ENCODE data around the gene SLC5A6. TPM values are rescaled to one million over a fixed set of nuclear protein-coding genes. Genes with fewer than 3 reads are reported as not detected.

The SLC5A6 gene
- total RNA-seq, 1 donor from 2014 or later, result 85.7 TPM

DNA sequence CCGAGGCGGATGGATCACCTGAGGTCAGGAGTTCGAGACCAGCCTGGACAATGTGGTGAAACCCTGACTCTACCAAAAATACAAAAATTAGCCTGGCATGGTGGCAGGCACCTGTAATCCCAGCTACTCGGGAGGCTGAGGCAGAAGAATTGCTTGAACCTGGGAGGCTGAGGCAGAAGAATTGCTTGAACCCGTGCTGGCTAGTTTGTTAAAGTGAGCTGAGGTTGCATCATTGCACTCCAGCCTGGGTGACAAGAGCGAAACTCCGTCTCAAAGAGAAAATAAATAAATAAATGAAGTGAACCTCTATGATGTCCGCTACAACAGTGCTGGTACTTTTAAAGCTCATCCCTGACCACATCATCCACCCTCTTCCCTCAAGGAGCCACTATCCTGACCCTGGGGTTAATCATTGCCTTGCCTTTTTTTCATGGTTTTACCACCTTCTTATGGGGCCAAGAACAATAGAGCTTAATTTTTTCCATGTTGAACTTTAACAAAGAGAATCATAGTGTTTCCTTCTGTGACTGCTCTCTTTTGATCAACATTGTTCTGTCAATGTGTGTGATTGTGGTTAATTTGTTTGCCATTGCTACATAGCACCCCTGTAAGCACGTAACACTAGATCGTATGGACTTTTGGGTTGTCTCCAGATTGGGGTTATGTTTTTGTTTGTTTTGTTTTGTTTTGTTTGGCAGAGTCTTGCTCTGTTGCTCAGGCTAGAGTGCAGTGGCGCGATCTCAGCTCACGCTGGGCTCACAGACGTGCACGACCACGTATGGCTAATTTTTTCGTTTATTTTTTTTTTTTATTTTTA is 17.3 kb downstream of the SLC5A6 start:
- no peak overlapping the region for H3K4me3 ChIP-seq
- H3K36me3 ChIP-seq, result no peaks in the 10 kb centered on the region
- no peak for DNase-seq (ENCODE audit: low spot score in 2 of 2)
- H3K27me3 ChIP-seq, result no peaks in the 10 kb centered on the region
- no peaks in the 10 kb centered on the region for H3K9me3 ChIP-seq
- TF ChIP-seq, protein P1, sequence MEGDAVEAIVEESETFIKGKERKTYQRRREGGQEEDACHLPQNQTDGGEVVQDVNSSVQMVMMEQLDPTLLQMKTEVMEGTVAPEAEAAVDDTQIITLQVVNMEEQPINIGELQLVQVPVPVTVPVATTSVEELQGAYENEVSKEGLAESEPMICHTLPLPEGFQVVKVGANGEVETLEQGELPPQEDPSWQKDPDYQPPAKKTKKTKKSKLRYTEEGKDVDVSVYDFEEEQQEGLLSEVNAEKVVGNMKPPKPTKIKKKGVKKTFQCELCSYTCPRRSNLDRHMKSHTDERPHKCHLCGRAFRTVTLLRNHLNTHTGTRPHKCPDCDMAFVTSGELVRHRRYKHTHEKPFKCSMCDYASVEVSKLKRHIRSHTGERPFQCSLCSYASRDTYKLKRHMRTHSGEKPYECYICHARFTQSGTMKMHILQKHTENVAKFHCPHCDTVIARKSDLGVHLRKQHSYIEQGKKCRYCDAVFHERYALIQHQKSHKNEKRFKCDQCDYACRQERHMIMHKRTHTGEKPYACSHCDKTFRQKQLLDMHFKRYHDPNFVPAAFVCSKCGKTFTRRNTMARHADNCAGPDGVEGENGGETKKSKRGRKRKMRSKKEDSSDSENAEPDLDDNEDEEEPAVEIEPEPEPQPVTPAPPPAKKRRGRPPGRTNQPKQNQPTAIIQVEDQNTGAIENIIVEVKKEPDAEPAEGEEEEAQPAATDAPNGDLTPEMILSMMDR (IDR thresholded peaks at IDR 0.05), result no peak
- no peaks in the 10 kb centered on the region for H3K4me1 ChIP-seq
- intact Hi-C loops (cut with DNase I), result no loop called here
- H3K27ac ChIP-seq, result no peak overlapping the region

DNA sequence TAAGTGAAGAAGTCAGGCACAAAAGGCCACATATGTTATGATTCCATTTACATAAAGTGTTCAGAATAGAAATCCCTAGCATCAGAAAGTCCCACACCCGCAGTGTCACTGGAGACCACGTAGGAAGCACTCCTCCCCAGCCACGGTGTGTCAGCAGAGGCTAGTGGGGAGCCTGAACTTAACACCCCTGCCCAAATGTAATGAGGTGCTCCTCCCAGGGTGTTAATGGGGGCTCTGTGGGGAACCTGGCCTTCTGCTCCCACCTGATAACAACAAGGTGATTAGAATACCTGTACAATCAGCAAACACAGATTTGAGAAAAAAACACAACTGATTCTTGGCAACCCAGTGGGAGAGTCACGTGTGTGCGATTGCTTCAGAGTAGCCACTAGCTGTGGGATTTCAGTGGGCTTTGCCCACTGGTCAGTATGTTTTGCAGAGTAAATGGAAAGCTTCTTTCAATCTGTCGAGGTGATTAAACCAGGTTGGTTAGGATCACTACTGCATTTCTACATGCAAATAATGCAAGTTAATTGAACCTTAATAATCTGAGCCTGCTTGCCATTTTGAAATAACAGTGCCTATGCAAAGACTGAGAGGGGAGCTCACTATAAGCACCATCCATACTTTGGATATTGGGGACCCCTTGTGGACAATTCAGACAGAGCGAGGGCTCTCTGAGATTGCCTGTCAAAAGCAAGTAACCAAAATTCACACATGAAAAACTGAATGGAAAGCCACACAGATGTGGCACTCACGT is 20.8 kb downstream of the SLC5A6 start:
- intact Hi-C loops (cut with DNase I), result loop anchor here (1.0 to 2.0 kb wide), 2 partner anchors 21 to 92 kb away; no protein-coding TSS in a partner anchor
- no peak for DNase-seq (ENCODE audit: low spot score in 2 of 2)
- TF ChIP-seq, protein P1 (IDR thresholded peaks at IDR 0.05), result peak; percentile 42 to 60 (median 56)

DNA sequence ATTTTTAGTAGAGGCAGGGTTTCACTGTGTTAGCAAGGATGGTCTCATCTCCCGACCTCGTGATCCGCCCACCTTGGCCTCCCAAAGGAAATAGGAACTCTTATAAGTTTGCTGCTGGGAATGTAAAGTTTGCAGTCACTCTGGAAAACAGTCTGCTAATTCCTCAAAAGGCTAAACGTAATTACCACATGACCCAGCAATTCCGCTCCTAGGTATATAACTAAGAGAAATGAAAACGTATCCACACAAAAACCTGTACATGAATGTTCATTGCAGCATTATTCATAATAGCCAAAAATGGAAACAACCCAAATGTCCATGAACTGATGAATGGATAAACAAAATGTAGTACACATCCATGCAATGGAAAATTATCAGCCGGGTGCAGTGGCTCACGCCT is 22.1 kb downstream of the SLC5A6 start:
- no peaks in the 10 kb centered on the region for H3K36me3 ChIP-seq
- DNase-seq (ENCODE audit: low spot score in 2 of 2), result no peak
- no peak overlapping the region for H3K4me3 ChIP-seq
- no peaks in the 10 kb centered on the region for H3K27me3 ChIP-seq
- TF ChIP-seq, protein P1 (IDR thresholded peaks at IDR 0.05), result no peak
- peaks cover 0 to 13% of the 10 kb centered on the region in 2 donors for H3K4me1 ChIP-seq
- intact Hi-C loops (cut with DNase I), result loop anchor here (2.0 kb wide), 1 partner anchor 91 kb away; no protein-coding TSS in a partner anchor
- H3K9me3 ChIP-seq, result no peaks in the 10 kb centered on the region
- no peak overlapping the region for H3K27ac ChIP-seq

More for the DNA sequence above, 20.8 kb downstream of the SLC5A6 start:
- no peak overlapping the region for H3K27ac ChIP-seq
- H3K4me1 ChIP-seq, result peaks cover 0 to under 1% of the 10 kb centered on the region in 2 donors
- no peaks in the 10 kb centered on the region for H3K27me3 ChIP-seq
- no peaks in the 10 kb centered on the region for H3K9me3 ChIP-seq
- no peaks in the 10 kb centered on the region for H3K36me3 ChIP-seq
- H3K4me3 ChIP-seq, result no peak overlapping the region

DNA sequence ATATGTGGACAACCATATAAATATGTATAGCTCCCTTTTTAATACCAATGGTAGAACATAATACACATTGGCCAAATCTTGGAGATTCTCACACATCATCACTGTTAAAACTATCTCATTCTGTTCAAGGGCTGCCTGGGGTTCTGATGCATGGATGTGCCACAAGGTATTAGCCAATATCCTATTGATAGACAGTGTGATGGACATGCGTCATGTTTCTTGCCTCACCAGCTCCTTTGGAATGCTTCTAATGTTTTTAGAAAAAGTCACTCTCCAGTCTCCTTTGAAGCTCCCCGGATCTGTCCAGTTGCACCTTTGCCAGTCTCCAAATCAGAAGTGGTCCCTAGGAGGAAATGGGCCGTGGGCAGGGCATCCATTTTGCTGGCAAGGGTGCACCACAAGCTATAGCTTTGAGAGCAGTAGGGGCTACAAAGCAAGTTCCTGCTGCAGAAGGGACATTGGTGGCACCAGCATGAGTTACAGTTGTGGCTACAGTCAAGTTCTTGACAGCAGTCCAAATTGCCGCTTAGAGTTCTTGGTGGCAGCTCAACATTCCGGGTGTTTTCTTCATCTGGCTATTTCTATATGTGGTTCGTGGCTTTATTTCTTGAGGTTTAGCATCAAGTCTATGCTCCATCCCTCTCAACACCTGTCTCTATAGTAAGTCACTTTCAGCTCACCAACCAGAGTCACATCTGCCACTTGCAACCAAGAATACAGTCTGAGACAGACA is 25.3 kb downstream of the SLC5A6 start:
- Histone ChIP-seq H3K4me1 (peaks cover 0 to 14% of the 10 kb centered on the region in 2 donors), H3K27me3 (no peaks in the 10 kb centered on the region), H3K4me3 (no peak overlapping the region), H3K9me3 (no peaks in the 10 kb centered on the region), H3K36me3 (no peaks in the 10 kb centered on the region), H3K27ac (peak overlapping the region in 1 of 2 donors; percentile 88)
- intact Hi-C loops (cut with DNase I), result no loop called here
- TF ChIP-seq, protein P1 (IDR thresholded peaks at IDR 0.05), result no peak
- no peak for DNase-seq (ENCODE audit: low spot score in 2 of 2)

DNA sequence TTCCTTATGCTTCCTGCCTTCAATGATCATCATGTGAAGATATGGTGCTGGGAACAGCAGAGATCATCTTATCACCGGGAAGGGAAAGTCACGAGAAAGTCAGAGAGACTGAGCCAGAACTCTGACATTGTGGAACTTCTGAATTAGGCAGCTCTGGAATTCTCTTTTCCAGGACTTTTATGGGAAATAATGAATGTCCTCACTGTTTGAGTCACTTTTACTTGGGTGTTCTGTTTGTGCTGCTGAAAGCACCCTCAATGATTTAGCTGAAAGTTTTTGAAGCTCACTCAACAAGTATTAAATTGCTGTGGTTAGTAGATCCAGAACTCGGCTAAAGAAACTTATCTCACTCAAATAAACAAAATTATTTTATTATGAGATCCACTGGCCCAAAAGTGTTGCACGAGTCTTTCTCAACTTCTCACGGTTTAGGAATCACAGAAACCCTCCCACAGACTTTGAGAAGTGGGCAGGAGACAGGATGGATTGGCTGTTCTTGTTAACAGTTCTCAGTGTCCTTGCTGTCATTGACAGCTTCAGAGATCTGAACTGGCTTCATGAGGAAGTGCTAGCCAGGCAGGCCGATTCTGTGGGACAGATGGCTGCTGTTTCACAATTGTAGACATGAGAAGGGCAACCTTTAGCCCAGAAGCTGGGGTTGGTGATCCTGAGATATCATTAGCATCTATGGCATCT is 26.6 kb downstream of the SLC5A6 start:
- peak in 1 of 2 donors; percentile 73 for DNase-seq (ENCODE audit: low spot score in 2 of 2)
- no peaks in the 10 kb centered on the region for H3K27me3 ChIP-seq
- TF ChIP-seq, protein P1 (IDR thresholded peaks at IDR 0.05), result no peak
- H3K9me3 ChIP-seq, result no peaks in the 10 kb centered on the region
- H3K27ac ChIP-seq, result peak overlapping the region; percentile 76 to 88
- intact Hi-C loops (cut with DNase I), result no loop called here
- H3K4me3 ChIP-seq, result no peak overlapping the region
- H3K36me3 ChIP-seq, result no peaks in the 10 kb centered on the region
- H3K4me1 ChIP-seq, result peaks cover 0 to 14% of the 10 kb centered on the region in 2 donors
